Ishikawa (cell line): ENCODE data around the gene OPCML.

ENCODE experiments used
- CEBPB ChIP-seq: IDR thresholded peaks from 2 replicates; pipeline ENCODE4 v1.6.1; 2012
- CREB1 ChIP-seq: IDR thresholded peaks from 2 replicates; pipeline ENCODE4 v1.6.1; 2012; ENCODE audit warnings: low read depth
- EP300 ChIP-seq: IDR thresholded peaks from 2 replicates; pipeline ENCODE4 v1.6.1; 2012; ENCODE audit warnings: borderline replicate concordance
- FOXM1 ChIP-seq: IDR thresholded peaks from 2 replicates; pipeline ENCODE4 v1.6.1; 2012; ENCODE audit warnings: low read depth, borderline replicate concordance
- REST ChIP-seq: IDR thresholded peaks from 2 replicates; pipeline ENCODE4 v1.6.1; 2012; ENCODE audit warnings: low read depth, mild to moderate bottlenecking
- TAF1 ChIP-seq: IDR thresholded peaks from 2 replicates; pipeline ENCODE4 v1.6.1; 2012; ENCODE audit warnings: low read depth, mild to moderate bottlenecking
- TCF12 ChIP-seq: IDR thresholded peaks from 2 replicates; pipeline ENCODE4 v1.6.1; 2012; ENCODE audit warnings: low read depth
- TEAD4 ChIP-seq: IDR thresholded peaks from 2 replicates; pipeline ENCODE4 v1.6.1; 2012
- USF1 ChIP-seq: IDR thresholded peaks from 2 replicates; pipeline ENCODE4 v1.6.1; 2012
- ZBTB7A ChIP-seq: IDR thresholded peaks from 2 replicates; pipeline ENCODE4 v1.6.1; 2012; ENCODE audit warnings: low read depth

DNA sequence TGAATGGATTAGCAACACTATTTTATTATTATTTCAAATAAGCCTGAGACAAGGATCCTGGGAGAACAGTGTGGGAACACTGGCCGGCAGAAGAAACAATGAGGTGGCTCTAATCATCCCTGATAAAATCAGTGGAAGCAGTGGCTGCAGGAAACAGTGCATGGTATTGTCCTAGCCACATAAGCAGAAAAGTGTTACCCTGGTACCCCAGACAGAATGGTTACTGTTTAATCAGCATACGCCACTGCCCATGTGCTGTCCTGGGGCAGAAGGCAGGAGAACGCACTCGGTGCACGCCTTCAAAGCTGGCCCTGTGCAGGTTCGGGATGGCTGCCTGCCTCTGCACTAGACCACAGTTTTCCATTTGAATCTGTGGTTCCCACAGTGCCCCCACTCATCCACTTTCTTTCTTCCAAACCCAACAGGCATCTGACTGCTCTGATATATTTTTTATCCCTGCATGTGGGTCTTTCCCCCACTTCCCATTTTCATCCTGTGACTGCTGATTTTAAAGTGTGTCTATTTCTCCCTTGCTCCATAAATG is 25.7 kb downstream of the OPCML start:
- TF ChIP-seq REST (no peak), TAF1 (no peak), TCF12 (no peak), USF1 (no peak), ZBTB7A (no peak), CREB1 (no peak), TEAD4 (no peak), CEBPB (no peak), EP300 (no peak), FOXM1 (no peak)
